Neural progenitor cell (in vitro differentiated cells): ENCODE data around the gene USP31. TPM values are rescaled to one million over a fixed set of nuclear protein-coding genes. Genes with fewer than 3 reads are reported as not detected.

Experiments
- DNase-seq: peaks from one replicate; pipeline ENCODE4 v3.0.0-alpha.2; 2016; ENCODE audit warnings: low spot score
- H2AFZ ChIP-seq: fragments of 200-600 bp; sonication (generic); replicated peaks from 2 replicates; pipeline ENCODE4 v1.6.1; 2016; ENCODE audit warnings: antibody characterized with exemption
- H3F3A ChIP-seq: fragments of 200-600 bp; sonication (generic); 2 replicates; pipeline ENCODE4 v1.6.1; 2016; ENCODE audit warnings: antibody characterized with exemption, low read depth
- H3K27ac ChIP-seq: fragments of 200-600 bp; sonication (generic); 2 replicates; pipeline ENCODE4 v1.5.1; 2016; ENCODE audit warnings: mild to moderate bottlenecking
- H3K27me3 ChIP-seq: fragments of 200-600 bp; sonication (generic); 2 replicates; pipeline ENCODE4 v1.6.1; 2016; ENCODE audit warnings: mild to moderate bottlenecking, moderate library complexity
- H3K36me3 ChIP-seq: fragments of 200-600 bp; sonication (generic); 2 replicates; pipeline ENCODE4 v1.5.1; 2016
- H3K4me1 ChIP-seq: fragments of 200-600 bp; sonication (generic); 2 replicates; pipeline ENCODE4 v1.6.1; 2016; ENCODE audit warnings: mixed run types
- H3K4me2 ChIP-seq: fragments of 200-600 bp; sonication (generic); 2 replicates; pipeline ENCODE4 v1.6.1; 2016
- H3K4me3 ChIP-seq: fragments of 200-600 bp; sonication (generic); 2 replicates; pipeline ENCODE4 v1.5.1; 2016
- H3K79me2 ChIP-seq: fragments of 200-600 bp; sonication (generic); 2 replicates; pipeline ENCODE4 v1.6.1; 2016; ENCODE audit warnings: low read depth
- H3K9ac ChIP-seq: fragments of 200-600 bp; sonication (generic); 2 replicates; pipeline ENCODE4 v1.6.1; 2016
- H3K9me3 ChIP-seq: fragments of 200-600 bp; sonication (generic); 2 replicates; pipeline ENCODE4 v1.5.1; 2016; ENCODE audit warnings: low read depth
- H4K20me1 ChIP-seq: fragments of 200-600 bp; sonication (generic); 2 replicates; pipeline ENCODE4 v1.6.1; 2016; ENCODE audit warnings: low read depth
- H3K27ac Mint-ChIP-seq: 3 replicates; pipeline ENCODE4 v1.8.0; 2021; ENCODE audit warnings: mixed read lengths
- H3K27me3 Mint-ChIP-seq: 2 replicates; pipeline ENCODE4 v1.8.0; 2022; ENCODE audit warnings: low read depth, mild to moderate bottlenecking, inconsistent platforms, moderate library complexity, mixed read lengths; ENCODE audit not compliant: insufficient read depth
- H3K36me3 Mint-ChIP-seq: 3 replicates; pipeline ENCODE4 v1.8.0; 2021; ENCODE audit warnings: mixed read lengths
- H3K4me1 Mint-ChIP-seq: 3 replicates; pipeline ENCODE4 v1.8.0; 2021; ENCODE audit warnings: mixed read lengths
- H3K4me3 Mint-ChIP-seq: 3 replicates; pipeline ENCODE4 v1.8.0; 2021; ENCODE audit warnings: mild to moderate bottlenecking, moderate library complexity, mixed read lengths
- H3K9me3 Mint-ChIP-seq: 3 replicates; pipeline ENCODE4 v1.8.0; 2020; ENCODE audit warnings: mixed read lengths
- EZH2 ChIP-seq: fragments of 200-600 bp; sonication (generic); IDR thresholded peaks from 2 replicates; pipeline ENCODE4 v1.6.1; 2017; ENCODE audit warnings: antibody characterized with exemption, mild to moderate bottlenecking, moderate library complexity
- EZH2phosphoT487 ChIP-seq: fragments of 200-600 bp; sonication (generic); IDR thresholded peaks from 2 replicates; pipeline ENCODE4 v1.6.1; 2017; ENCODE audit warnings: antibody characterized with exemption
- total RNA-seq: library from RNA; depleted of rRNA; stranded (reverse); fragments of >200 nt; gene quantifications from 2 replicates; pipeline ENCODE4 v1.2.3, GENCODE V29; 2015; ENCODE audit warnings: low replicate concordance
- TF ChIP-seq, protein P1 (sequence below): fragments of 200-600 bp; sonication (generic); IDR thresholded peaks from 2 replicates; pipeline ENCODE4 v1.5.1; 2017; ENCODE audit warnings: antibody characterized with exemption, mild to moderate bottlenecking

Gene USP31
- total RNA-seq, 1 donor from 2014 or later, result 9.0 TPM

DNA sequence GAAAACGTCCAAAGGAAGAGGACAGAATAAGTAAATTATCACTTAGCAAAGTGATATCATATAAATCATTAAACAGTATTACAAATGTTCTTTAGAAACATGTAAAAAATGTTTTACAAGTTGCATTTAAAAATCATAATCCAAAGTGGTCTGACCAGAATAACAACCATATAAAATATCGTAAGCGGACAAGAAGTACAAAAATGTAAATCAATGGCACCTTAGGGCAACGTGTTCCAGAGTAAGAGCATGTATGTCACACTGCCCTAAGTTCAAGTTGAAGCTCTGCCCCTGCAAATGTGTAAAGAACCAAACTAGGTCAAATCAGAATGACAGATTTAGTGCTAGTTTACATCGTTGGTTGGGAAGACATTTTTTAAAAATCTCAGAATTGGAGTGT is 11.4 kb downstream of the USP31 start:
- Mint-ChIP-seq H3K36me3 (peaks cover 6% of the 10 kb centered on the region), H3K4me1 (peaks cover 4% of the 10 kb centered on the region), H3K27ac (no peak overlapping the region), H3K9me3 (peaks cover 27% of the 10 kb centered on the region), H3K27me3 (no peaks in the 10 kb centered on the region), H3K4me3 (no peak overlapping the region)
- no peak overlapping the region for H2AFZ ChIP-seq
- TF ChIP-seq, protein P1, sequence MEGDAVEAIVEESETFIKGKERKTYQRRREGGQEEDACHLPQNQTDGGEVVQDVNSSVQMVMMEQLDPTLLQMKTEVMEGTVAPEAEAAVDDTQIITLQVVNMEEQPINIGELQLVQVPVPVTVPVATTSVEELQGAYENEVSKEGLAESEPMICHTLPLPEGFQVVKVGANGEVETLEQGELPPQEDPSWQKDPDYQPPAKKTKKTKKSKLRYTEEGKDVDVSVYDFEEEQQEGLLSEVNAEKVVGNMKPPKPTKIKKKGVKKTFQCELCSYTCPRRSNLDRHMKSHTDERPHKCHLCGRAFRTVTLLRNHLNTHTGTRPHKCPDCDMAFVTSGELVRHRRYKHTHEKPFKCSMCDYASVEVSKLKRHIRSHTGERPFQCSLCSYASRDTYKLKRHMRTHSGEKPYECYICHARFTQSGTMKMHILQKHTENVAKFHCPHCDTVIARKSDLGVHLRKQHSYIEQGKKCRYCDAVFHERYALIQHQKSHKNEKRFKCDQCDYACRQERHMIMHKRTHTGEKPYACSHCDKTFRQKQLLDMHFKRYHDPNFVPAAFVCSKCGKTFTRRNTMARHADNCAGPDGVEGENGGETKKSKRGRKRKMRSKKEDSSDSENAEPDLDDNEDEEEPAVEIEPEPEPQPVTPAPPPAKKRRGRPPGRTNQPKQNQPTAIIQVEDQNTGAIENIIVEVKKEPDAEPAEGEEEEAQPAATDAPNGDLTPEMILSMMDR, result no peak
- TF ChIP-seq EZH2phosphoT487 (no peak), EZH2 (no peak)
- peaks cover 7% of the 10 kb centered on the region for H3K9me3 ChIP-seq
- H3K4me1 ChIP-seq, result peaks cover 5% of the 10 kb centered on the region
- peaks cover 7% of the 10 kb centered on the region for H3F3A ChIP-seq
- peaks cover 99% of the 10 kb centered on the region for H3K79me2 ChIP-seq
- H3K4me3 ChIP-seq, result no peak overlapping the region
- no peak overlapping the region for H3K4me2 ChIP-seq
- H3K27me3 ChIP-seq, result no peaks in the 10 kb centered on the region
- no peak overlapping the region for H3K27ac ChIP-seq
- no peak overlapping the region for H3K9ac ChIP-seq
- no peaks in the 10 kb centered on the region for H3K36me3 ChIP-seq
- no peak for DNase-seq
- H4K20me1 ChIP-seq, result peaks cover 25% of the 10 kb centered on the region

DNA sequence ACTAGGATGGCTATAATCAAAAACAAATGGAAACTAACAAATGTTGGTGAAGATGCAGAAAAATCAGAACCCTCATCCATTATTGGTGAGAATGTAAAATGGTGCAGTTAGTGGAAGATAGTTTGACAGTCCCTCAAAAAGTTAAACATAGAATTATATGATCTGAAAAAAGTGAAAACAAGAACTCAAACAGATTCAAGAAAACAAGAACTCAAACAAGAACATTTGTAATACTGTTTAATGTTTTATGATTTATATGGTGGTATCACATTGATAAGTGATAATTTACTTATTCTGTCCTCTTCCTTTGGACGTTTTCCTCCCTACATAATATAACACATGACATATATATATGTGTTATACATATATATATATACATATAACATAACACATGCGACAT is 12.0 kb downstream of the USP31 start:
- no peaks in the 10 kb centered on the region for H3K27me3 Mint-ChIP-seq
- Histone ChIP-seq H3K79me2 (peaks cover 97% of the 10 kb centered on the region), H3K4me2 (no peak overlapping the region), H3K27me3 (no peaks in the 10 kb centered on the region), H3K4me1 (peaks cover 10% of the 10 kb centered on the region), H3F3A (peaks cover 7% of the 10 kb centered on the region), H3K27ac (no peak overlapping the region), H2AFZ (no peak overlapping the region), H3K9ac (no peak overlapping the region), H3K4me3 (no peak overlapping the region), H3K36me3 (no peaks in the 10 kb centered on the region), H4K20me1 (peaks cover 19% of the 10 kb centered on the region), H3K9me3 (peaks cover 7% of the 10 kb centered on the region)
- TF ChIP-seq EZH2, result no peak
- TF ChIP-seq, protein P1, result no peak
- TF ChIP-seq EZH2phosphoT487, result no peak
- peaks cover 6% of the 10 kb centered on the region for H3K36me3 Mint-ChIP-seq
- H3K4me1 Mint-ChIP-seq, result peaks cover 6% of the 10 kb centered on the region
- H3K27ac Mint-ChIP-seq, result no peak overlapping the region
- no peak for DNase-seq
- no peak overlapping the region for H3K4me3 Mint-ChIP-seq
- peaks cover 27% of the 10 kb centered on the region for H3K9me3 Mint-ChIP-seq

DNA sequence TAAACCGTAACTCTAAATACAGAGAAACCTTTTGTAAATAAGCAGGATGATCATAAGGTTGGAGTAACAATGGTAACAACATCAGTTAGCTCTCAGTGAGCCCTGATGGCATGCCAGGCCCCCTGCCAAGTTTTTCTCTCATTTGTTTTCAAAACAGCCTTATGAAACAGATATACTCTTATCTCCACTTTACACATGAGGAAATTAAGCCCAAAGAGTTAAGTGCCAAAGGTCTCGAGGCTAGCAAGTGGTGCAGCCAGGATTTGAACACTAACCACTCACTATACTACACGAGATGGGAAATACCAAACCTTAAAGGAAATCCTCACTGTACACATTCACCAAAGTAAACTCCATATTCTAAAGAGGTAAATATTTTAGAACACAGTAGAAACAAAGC is 15.0 kb downstream of the USP31 start:
- Histone ChIP-seq H3K4me1 (peaks cover 15% of the 10 kb centered on the region), H3K36me3 (no peaks in the 10 kb centered on the region), H3K4me2 (no peak overlapping the region), H4K20me1 (peaks cover 24% of the 10 kb centered on the region), H3K9ac (no peak overlapping the region), H3K27me3 (no peaks in the 10 kb centered on the region), H3K79me2 (peaks cover 97% of the 10 kb centered on the region), H3K27ac (no peak overlapping the region), H3K4me3 (no peak overlapping the region), H3K9me3 (peaks cover 7% of the 10 kb centered on the region), H2AFZ (no peak overlapping the region), H3F3A (peaks cover 7% of the 10 kb centered on the region)
- TF ChIP-seq, protein P1, result no peak
- TF ChIP-seq EZH2, result no peak
- no peak for TF ChIP-seq EZH2phosphoT487
- peaks cover 27% of the 10 kb centered on the region for H3K9me3 Mint-ChIP-seq
- H3K4me3 Mint-ChIP-seq, result no peak overlapping the region
- H3K36me3 Mint-ChIP-seq, result peaks cover 6% of the 10 kb centered on the region
- no peak for DNase-seq
- H3K27me3 Mint-ChIP-seq, result no peaks in the 10 kb centered on the region
- peaks cover 9% of the 10 kb centered on the region for H3K4me1 Mint-ChIP-seq
- no peak overlapping the region for H3K27ac Mint-ChIP-seq
